ENCODE measurements around the gene KRTAP4-6.
A peak's percentile ranks its signal among the peaks of the same experiment; 100 is the strongest.
"Not testable (repeated sequence)": the region's sequence is repeated elsewhere in the genome, so short reads cannot be mapped to it uniquely, and the experiment has no call there.

KRTAP4-6 gene

DNA sequence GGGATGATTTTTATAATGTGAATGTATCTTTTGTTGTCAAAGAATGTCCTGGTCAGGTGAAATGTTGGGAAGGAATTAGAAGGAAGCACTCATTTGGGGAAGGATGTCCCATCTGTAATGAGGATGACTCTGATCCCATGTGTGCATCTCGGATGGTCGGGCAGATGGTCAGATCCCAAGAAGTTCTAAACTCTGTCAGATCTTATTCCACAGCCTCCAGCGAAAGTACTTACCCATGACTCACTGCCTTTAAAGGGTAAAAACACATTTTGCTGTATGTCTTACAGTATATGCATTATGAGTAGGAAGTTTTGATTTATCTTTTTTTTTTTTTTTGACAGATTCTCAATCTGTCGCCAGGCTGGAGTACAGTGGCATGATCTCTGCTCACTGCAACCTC is 21.6 kb downstream of the KRTAP4-6 start:
- DNase-seq (ENCODE audit: low read depth, low spot score) = no peak
- POLR2A ChIA-PET = no interaction called here
- TF ChIP-seq, protein P1, sequence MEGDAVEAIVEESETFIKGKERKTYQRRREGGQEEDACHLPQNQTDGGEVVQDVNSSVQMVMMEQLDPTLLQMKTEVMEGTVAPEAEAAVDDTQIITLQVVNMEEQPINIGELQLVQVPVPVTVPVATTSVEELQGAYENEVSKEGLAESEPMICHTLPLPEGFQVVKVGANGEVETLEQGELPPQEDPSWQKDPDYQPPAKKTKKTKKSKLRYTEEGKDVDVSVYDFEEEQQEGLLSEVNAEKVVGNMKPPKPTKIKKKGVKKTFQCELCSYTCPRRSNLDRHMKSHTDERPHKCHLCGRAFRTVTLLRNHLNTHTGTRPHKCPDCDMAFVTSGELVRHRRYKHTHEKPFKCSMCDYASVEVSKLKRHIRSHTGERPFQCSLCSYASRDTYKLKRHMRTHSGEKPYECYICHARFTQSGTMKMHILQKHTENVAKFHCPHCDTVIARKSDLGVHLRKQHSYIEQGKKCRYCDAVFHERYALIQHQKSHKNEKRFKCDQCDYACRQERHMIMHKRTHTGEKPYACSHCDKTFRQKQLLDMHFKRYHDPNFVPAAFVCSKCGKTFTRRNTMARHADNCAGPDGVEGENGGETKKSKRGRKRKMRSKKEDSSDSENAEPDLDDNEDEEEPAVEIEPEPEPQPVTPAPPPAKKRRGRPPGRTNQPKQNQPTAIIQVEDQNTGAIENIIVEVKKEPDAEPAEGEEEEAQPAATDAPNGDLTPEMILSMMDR (IDR thresholded peaks at IDR 0.05; ENCODE audit: insufficient read depth, low read length, missing control alignments) = no peak
- no peak overlapping the region for H3K4me3 ChIP-seq (ENCODE audit: low read depth, low read length)
- CTCF ChIA-PET = no interaction called here

GRCh38 chr17:41117846-41118386 is 22.4 kb downstream of the KRTAP4-6 start, which contains the start of gene KRTAP4-11:
Gene KRTAP4-11 (minus strand): TSS chr17:41118373. CDS start chr17:41118315, 58 bp downstream.
- DNase-seq (ENCODE audit: low read depth, low spot score); H3K4me3 ChIP-seq (ENCODE audit: low read depth, low read length); POLR2A ChIA-PET; CTCF ChIA-PET: not testable (repeated sequence)

GRCh38 chr17:41116297-41116696 is 24.0 kb downstream of the KRTAP4-6 start:
- POLR2A ChIA-PET = no interaction called here
- TF ChIP-seq, protein P1 (IDR thresholded peaks at IDR 0.05; ENCODE audit: insufficient read depth, low read length, missing control alignments) = no peak
- no peak for DNase-seq (ENCODE audit: low read depth, low spot score)
- no peak overlapping the region for H3K4me3 ChIP-seq (ENCODE audit: low read depth, low read length)
- CTCF ChIA-PET = interaction anchor here (1.1 to 1.6 kb wide), 2 partner anchors 206 to 547 kb away, joined by 3 to 6 read pairs; no protein-coding TSS in a partner anchor

DNA sequence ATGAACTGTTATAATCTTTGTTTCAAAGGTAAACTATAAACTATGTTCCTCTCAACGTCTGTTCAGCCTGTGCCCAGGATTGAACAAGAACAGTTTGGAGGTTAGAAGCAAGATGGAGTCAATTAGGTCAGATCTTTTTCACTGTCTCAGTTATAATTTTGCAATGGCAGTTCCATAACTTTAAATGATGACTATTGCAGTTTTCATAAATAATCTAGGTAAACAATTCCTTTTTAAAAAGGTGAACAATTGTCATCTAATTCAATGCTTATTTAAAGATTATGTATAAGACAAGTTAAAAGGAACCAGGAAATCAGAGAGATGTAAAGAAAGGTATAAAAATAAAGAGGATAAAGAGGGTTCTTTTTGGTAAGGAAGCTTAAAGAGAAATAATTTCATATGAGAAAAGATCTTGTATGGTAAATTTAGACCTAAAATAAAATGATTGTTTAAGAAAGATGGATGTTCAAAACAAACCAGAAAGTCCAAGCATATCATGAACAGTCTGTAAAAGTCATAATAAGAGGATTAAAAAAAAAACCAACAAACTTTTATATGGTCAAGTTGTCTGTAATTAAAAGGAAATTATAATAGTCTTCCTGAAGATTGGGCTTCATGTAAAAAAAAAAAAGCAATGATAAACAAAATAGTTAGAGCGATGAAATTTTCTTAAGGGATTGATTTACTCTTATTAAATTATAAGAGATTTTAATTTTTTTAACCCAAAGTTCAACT is 29.0 kb downstream of the KRTAP4-6 start:
- CTCF ChIA-PET = interaction anchor here (0.7 to 1.0 kb wide), 2 partner anchors 30 to 211 kb away, joined by 3 read pairs; no protein-coding TSS in a partner anchor
- no peak for DNase-seq (ENCODE audit: low read depth, low spot score)
- TF ChIP-seq, protein P1 (IDR thresholded peaks at IDR 0.05; ENCODE audit: insufficient read depth, low read length, missing control alignments) = no peak
- peak overlapping the region; percentile 34 for H3K4me3 ChIP-seq (ENCODE audit: low read depth, low read length)
- POLR2A ChIA-PET = no interaction called here

GRCh38 chr17:41108728-41109386 is 31.5 kb downstream of the KRTAP4-6 start:
- DNase-seq (ENCODE audit: low read depth, low spot score); POLR2A ChIA-PET; CTCF ChIA-PET: not testable (repeated sequence)
- peak overlapping the region; percentile 40 for H3K4me3 ChIP-seq (ENCODE audit: low read depth, low read length)

GRCh38 chr17:41107941-41108450 is 32.3 kb downstream of the KRTAP4-6 start:
- no peak for DNase-seq (ENCODE audit: low read depth, low spot score)
- TF ChIP-seq, protein P1 (IDR thresholded peaks at IDR 0.05; ENCODE audit: insufficient read depth, low read length, missing control alignments) = no peak
- CTCF ChIA-PET = interaction anchor here (1.4 to 2.3 kb wide), 2 partner anchors 215 to 541 kb away, joined by 5 to 10 read pairs; no protein-coding TSS in a partner anchor
- H3K4me3 ChIP-seq (ENCODE audit: low read depth, low read length) = peak overlapping the region; percentile 40
- POLR2A ChIA-PET = no interaction called here

DNA sequence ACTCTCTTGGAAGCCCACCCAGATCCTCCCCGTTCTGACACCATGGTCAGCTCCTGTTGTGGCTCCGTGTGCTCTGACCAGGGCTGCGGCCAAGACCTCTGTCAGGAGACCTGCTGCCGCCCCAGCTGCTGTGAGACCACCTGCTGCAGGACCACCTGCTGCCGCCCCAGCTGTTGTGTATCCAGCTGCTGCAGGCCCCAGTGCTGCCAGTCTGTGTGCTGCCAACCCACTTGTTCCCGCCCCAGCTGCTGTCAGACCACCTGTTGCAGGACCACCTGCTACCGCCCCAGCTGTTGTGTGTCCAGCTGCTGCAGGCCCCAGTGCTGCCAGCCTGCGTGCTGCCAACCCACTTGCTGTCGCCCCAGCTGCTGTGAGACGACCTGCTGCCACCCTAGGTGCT is 35.0 kb downstream of the KRTAP4-6 start, which contains the start of gene KRTAP4-9:
KRTAP4-9 (plus strand) TSS at position 43 of the 400 bp plus-strand sequence; CDS start at position 43, 0 bp downstream.
- CTCF ChIA-PET = interaction anchor here (0.8 to 2.0 kb wide), 2 partner anchors 45 to 195 kb away, joined by 3 to 5 read pairs; no protein-coding TSS in a partner anchor
- H3K4me3 ChIP-seq (ENCODE audit: low read depth, low read length); DNase-seq (ENCODE audit: low read depth, low spot score); POLR2A ChIA-PET: not testable (repeated sequence)

DNA sequence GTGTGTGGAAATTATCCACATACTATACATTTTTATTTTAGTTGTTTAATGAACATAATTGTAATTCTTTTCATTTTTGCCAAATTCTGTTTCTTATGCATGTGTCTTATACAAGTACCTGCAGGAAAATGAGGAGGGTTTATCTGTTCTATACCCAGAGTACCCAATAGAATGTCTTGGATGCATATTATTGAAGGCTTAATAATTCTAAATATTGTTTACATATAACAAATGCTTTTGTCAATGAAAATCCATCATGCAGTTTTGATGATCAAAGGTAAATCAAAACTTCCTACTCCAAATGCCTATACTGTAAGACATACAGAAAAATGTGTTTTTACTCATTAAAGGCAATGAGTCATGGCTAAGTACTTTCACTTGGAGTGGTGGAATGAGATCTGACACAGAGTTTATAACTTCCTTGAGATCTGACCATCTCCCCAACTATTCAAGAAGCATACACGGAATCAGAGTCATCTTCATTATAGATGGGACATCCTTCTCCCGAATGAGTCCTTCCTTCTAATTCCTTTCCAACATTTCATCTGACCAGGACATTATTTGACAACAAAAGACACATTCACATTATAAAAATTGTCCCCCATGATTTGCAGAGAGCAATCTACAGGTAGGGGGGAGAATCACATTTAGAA is 35.8 kb downstream of the KRTAP4-6 start:
- CTCF ChIA-PET = interaction anchor here (1.0 to 2.0 kb wide), 2 partner anchors 195 to 445 kb away, joined by 3 to 5 read pairs; no protein-coding TSS in a partner anchor
- H3K4me3 ChIP-seq (ENCODE audit: low read depth, low read length); POLR2A ChIA-PET; DNase-seq (ENCODE audit: low read depth, low spot score): not testable (repeated sequence)

All from AG04449 (cell line).